HepG2 (cell line): ENCODE results near the gene SAXO1. TPM values are rescaled to one million over a fixed set of nuclear protein-coding genes. Genes with fewer than 3 reads are reported as not detected.

ENCODE experiments used
- ARID2 ChIP-seq: sonication (generic); formaldehyde crosslinking; IDR thresholded peaks from 2 replicates; pipeline ENCODE4 v1.8.1; 2022; ENCODE audit warnings: mild to moderate bottlenecking, missing genetic modification reagents, borderline replicate concordance
- EED ChIP-seq: sonication (generic); formaldehyde crosslinking; IDR thresholded peaks from 2 replicates; pipeline ENCODE4 v1.5.0; 2020; ENCODE audit warnings: mild to moderate bottlenecking, missing genetic modification reagents
- NPAS2 ChIP-seq: sonication (generic); formaldehyde crosslinking; IDR thresholded peaks from 2 replicates; pipeline ENCODE4 v1.8.0; 2022; ENCODE audit warnings: mild to moderate bottlenecking, missing genetic modification reagents, borderline replicate concordance
- POLR2AphosphoS5 ChIP-seq: IDR thresholded peaks from 2 replicates; pipeline ENCODE4 v1.6.1; 2012; ENCODE audit warnings: low read depth, low read length
- ZNF10 ChIP-seq: sonication (generic); formaldehyde crosslinking; IDR thresholded peaks from 2 replicates; pipeline ENCODE4 v1.4.0; 2020; ENCODE audit warnings: mild to moderate bottlenecking, low read depth, missing genetic modification reagents, borderline replicate concordance
- ZNF776 ChIP-seq: sonication (generic); formaldehyde crosslinking; IDR thresholded peaks from 2 replicates; pipeline ENCODE4 v1.4.0; 2020; ENCODE audit warnings: mild to moderate bottlenecking, missing genetic modification reagents
- polyA plus RNA-seq, 8 experiments: library from polyadenylated mRNA; depleted of rRNA in 3 of 8; stranded (reverse) in 7 of 8; unstranded in 1 of 8; fragments of >200 nt; fragmentation: Illumina TruSeq in 4 of 8; extraction: Trizol in 4 of 8; gene quantifications; 2 replicates each; pipeline versions ENCODE4 v1.2.1 to v1.2.3, GENCODE V29; 2011 to 2016; ENCODE audit warnings: low read depth in 4 of 8, missing spikeins in 1 of 8, mixed read lengths in 1 of 8; ENCODE audit not compliant: insufficient read depth in 1 of 8
- total RNA-seq, 5 experiments: library from RNA; depleted of rRNA; stranded (reverse); fragments of >200 nt; fragmentation: Illumina TruSeq; extraction: Trizol; gene quantifications; 2 replicates each; pipeline ENCODE4 v1.2.3, GENCODE V29; 2016; ENCODE audit warnings: low read depth in 1 of 5
- TF ChIP-seq, protein P1 (sequence below): sonication (generic); formaldehyde crosslinking; IDR thresholded peaks from 2 replicates; pipeline ENCODE4 v1.4.0; 2020; ENCODE audit warnings: missing genetic modification reagents, borderline replicate concordance
- TF ChIP-seq, protein P2 (sequence below): sonication (generic); formaldehyde crosslinking; IDR thresholded peaks from 2 replicates; pipeline ENCODE4 v1.5.1; 2020; ENCODE audit warnings: mild to moderate bottlenecking, missing genetic modification reagents, borderline replicate concordance

The SAXO1 gene
- total and polyA plus RNA-seq, 2 of the 13 experiments (the other 11 are each of a cell fraction or from before 2014, with no cell fraction given): not detected

DNA sequence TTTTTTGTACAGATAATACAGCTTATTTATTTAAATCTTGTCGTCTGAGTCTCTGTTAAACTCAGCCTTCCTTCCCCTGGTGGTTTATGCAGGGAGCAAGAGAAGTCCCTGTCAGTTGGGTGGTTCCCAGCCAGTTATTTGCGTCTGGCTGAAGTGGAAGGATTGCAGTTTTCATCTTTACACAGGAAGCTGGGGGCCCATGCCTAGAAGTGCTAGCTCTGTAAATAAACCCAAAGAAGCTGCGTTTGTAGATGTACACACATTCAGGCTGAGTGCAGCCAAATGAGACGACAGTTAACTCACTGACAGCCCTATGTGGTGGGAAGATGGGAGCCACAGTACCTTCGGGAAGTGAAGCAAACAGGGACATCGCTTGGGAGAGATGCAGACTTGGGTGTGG, 122.1 kb downstream of the SAXO1 start (continued):
- TF ChIP-seq, protein P1, sequence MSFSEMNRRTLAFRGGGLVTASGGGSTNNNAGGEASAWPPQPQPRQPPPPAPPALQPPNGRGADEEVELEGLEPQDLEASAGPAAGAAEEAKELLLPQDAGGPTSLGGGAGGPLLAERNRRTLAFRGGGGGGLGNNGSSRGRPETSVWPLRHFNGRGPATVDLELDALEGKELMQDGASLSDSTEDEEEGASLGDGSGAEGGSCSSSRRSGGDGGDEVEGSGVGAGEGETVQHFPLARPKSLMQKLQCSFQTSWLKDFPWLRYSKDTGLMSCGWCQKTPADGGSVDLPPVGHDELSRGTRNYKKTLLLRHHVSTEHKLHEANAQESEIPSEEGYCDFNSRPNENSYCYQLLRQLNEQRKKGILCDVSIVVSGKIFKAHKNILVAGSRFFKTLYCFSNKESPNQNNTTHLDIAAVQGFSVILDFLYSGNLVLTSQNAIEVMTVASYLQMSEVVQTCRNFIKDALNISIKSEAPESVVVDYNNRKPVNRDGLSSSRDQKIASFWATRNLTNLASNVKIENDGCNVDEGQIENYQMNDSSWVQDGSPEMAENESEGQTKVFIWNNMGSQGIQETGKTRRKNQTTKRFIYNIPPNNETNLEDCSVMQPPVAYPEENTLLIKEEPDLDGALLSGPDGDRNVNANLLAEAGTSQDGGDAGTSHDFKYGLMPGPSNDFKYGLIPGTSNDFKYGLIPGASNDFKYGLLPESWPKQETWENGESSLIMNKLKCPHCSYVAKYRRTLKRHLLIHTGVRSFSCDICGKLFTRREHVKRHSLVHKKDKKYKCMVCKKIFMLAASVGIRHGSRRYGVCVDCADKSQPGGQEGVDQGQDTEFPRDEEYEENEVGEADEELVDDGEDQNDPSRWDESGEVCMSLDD (CRISPR knock-in tag): no peak
- no peak for TF ChIP-seq NPAS2
- TF ChIP-seq ZNF10 (CRISPR knock-in tag): no peak
- no peak for TF ChIP-seq ZNF776 (CRISPR knock-in tag)
- TF ChIP-seq POLR2AphosphoS5: no peak
- no peak for TF ChIP-seq EED (CRISPR knock-in tag)
- TF ChIP-seq, protein P2, sequence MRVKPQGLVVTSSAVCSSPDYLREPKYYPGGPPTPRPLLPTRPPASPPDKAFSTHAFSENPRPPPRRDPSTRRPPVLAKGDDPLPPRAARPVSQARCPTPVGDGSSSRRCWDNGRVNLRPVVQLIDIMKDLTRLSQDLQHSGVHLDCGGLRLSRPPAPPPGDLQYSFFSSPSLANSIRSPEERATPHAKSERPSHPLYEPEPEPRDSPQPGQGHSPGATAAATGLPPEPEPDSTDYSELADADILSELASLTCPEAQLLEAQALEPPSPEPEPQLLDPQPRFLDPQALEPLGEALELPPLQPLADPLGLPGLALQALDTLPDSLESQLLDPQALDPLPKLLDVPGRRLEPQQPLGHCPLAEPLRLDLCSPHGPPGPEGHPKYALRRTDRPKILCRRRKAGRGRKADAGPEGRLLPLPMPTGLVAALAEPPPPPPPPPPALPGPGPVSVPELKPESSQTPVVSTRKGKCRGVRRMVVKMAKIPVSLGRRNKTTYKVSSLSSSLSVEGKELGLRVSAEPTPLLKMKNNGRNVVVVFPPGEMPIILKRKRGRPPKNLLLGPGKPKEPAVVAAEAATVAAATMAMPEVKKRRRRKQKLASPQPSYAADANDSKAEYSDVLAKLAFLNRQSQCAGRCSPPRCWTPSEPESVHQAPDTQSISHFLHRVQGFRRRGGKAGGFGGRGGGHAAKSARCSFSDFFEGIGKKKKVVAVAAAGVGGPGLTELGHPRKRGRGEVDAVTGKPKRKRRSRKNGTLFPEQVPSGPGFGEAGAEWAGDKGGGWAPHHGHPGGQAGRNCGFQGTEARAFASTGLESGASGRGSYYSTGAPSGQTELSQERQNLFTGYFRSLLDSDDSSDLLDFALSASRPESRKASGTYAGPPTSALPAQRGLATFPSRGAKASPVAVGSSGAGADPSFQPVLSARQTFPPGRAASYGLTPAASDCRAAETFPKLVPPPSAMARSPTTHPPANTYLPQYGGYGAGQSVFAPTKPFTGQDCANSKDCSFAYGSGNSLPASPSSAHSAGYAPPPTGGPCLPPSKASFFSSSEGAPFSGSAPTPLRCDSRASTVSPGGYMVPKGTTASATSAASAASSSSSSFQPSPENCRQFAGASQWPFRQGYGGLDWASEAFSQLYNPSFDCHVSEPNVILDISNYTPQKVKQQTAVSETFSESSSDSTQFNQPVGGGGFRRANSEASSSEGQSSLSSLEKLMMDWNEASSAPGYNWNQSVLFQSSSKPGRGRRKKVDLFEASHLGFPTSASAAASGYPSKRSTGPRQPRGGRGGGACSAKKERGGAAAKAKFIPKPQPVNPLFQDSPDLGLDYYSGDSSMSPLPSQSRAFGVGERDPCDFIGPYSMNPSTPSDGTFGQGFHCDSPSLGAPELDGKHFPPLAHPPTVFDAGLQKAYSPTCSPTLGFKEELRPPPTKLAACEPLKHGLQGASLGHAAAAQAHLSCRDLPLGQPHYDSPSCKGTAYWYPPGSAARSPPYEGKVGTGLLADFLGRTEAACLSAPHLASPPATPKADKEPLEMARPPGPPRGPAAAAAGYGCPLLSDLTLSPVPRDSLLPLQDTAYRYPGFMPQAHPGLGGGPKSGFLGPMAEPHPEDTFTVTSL (CRISPR knock-in tag): no peak
- no peak for TF ChIP-seq ARID2
